ENCODE measurements around the gene PSTPIP2. TPM values are rescaled to one million over a fixed set of nuclear protein-coding genes. Genes with fewer than 3 reads are reported as not detected.

The PSTPIP2 gene
- total and polyA plus RNA-seq, 9 of the 15 experiments (the other 6 are each of a cell fraction or from before 2014, with no cell fraction given), result 14.0 to 45.7 (median 27.1) TPM

GRCh38 chr18:45967007-45967706 lies 104.9 kb downstream of the PSTPIP2 start, which contains the start of gene EPG5 (continued):
- TF ChIP-seq ZBTB5 (IDR thresholded peaks at IDR 0.05) (no peak), ZNF280A (IDR thresholded peaks at IDR 0.05; ENCODE audit: low read depth, partially characterized antibody) (no peak), ZBTB33 (CRISPR knock-in tag; IDR thresholded peaks at IDR 0.05) (no peak), ILK (tag; IDR thresholded peaks at IDR 0.05; ENCODE audit: borderline replicate concordance, low read depth) (no peak), ATF3 (IDR thresholded peaks at IDR 0.05) (peak; percentile 38; the same call in 1 of the 2 replicates), ATF3 (CRISPR knock-in tag; conservative IDR thresholded peaks at IDR 0.05) (no peak), ZBTB26 (CRISPR knock-in tag; IDR thresholded peaks at IDR 0.05) (no peak), DLX4 (CRISPR knock-in tag; IDR thresholded peaks at IDR 0.05) (no peak), SRF (CRISPR knock-in tag; IDR thresholded peaks at IDR 0.05) (no peak), RBBP5 (IDR thresholded peaks at IDR 0.05; ENCODE audit: borderline replicate concordance, insufficient read depth, low read length, poor library complexity, severe bottlenecking) (peak; percentile 63), THAP7 (CRISPR knock-in tag; IDR thresholded peaks at IDR 0.05) (no peak), KLF10 (CRISPR knock-in tag; IDR thresholded peaks at IDR 0.05) (no peak), YY1 (IDR thresholded peaks at IDR 0.05; ENCODE audit: borderline replicate concordance in 1 of 3, control insufficient read depth in 1 of 3, extremely low read depth in 1 of 3, insufficient read depth in 3 of 3, insufficient read length in 1 of 3, insufficient replicate concordance in 2 of 3, low read depth in 1 of 3, low read length in 2 of 3) (peak in 2 of 3 experiments; percentile 44 to 62), MCM5 (IDR thresholded peaks at IDR 0.05; ENCODE audit: low read depth) (no peak), ZNF583 (CRISPR knock-in tag; IDR thresholded peaks at IDR 0.05) (no peak), ARNT (IDR thresholded peaks at IDR 0.05) (no peak)
